Ovary (tissue), 3 donors: ENCODE data around the gene PALS2.

Experiments used
- EP300 ChIP-seq: sonication (generic); formaldehyde crosslinking; IDR thresholded peaks from one replicate; pipeline ENCODE4 v1.6.1; 2017; ENCODE audit warnings: antibody characterized with exemption
- POLR2A ChIP-seq: fragments of 450-650 bp; IDR thresholded peaks from one replicate; pipeline ENCODE4 v1.6.1; 2017; ENCODE audit warnings: antibody characterized with exemption, mild to moderate bottlenecking, moderate library complexity
- TF ChIP-seq, protein P1 (sequence below), 3 donors: fragments of 450-650 bp in 2 of 3; fragments of 200-600 bp in 1 of 3; IDR thresholded peaks; one replicate each; pipeline versions ENCODE4 v1.5.1 to v1.8.0; 2016 to 2022; ENCODE audit warnings: antibody characterized with exemption in 3 of 3, mild to moderate bottlenecking in 1 of 3
- donor health status: DM: no; HTN: no; CAD: no.

DNA sequence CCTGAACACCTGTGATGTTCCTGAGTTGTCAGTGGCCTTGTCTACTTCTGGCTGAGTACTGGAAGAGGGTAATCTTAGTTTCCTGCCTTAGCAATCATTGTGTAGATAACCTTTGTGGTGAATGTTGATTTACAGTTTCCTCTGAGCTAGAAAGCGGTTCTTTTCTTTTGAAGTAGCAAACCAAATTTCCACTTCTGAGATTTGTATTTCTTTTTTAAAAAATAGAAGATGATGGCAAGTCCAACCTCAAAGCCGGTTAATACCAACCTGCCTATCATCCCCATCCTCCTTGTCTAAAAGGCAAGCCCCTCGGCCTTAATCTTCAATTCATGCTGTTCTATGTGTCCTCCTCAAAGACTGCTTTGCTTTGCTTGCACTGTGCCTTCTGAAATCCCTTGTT lies 12.5 kb upstream of the PALS2 start:
- TF ChIP-seq, protein P1, sequence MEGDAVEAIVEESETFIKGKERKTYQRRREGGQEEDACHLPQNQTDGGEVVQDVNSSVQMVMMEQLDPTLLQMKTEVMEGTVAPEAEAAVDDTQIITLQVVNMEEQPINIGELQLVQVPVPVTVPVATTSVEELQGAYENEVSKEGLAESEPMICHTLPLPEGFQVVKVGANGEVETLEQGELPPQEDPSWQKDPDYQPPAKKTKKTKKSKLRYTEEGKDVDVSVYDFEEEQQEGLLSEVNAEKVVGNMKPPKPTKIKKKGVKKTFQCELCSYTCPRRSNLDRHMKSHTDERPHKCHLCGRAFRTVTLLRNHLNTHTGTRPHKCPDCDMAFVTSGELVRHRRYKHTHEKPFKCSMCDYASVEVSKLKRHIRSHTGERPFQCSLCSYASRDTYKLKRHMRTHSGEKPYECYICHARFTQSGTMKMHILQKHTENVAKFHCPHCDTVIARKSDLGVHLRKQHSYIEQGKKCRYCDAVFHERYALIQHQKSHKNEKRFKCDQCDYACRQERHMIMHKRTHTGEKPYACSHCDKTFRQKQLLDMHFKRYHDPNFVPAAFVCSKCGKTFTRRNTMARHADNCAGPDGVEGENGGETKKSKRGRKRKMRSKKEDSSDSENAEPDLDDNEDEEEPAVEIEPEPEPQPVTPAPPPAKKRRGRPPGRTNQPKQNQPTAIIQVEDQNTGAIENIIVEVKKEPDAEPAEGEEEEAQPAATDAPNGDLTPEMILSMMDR (IDR thresholded peaks at IDR 0.05): no peak
- TF ChIP-seq POLR2A (no peak), EP300 (no peak)
